NCI-H2029 (cell line): ENCODE results near the gene GPAM.

Experiments
- DNase-seq: peaks from one replicate; lab custom pipeline; 2025; lab: John Stamatoyannopoulos, UW

GPAM gene

GRCh38 chr10:112182784-112183328 is 709 bp downstream of the GPAM start:
- DNase-seq = no peak

DNA sequence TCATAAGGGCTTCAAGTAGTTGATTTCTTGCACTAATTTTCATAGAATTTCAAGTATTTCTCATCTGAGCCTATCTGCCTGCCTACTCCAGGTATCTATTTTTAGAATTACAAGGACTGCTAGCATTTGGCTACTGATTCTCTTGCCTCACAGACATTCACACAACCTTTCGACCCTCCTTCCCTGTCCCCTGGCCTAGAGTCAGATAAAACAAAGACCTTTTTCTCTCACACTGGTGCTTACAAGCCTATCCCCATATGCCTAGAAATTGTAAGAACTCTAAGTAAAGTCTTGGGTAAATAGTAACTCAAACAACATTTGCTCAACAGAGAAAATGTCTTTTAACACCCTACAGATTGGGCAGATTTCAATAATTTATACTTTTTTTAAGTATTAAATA is 6.3 kb downstream of the GPAM start:
- DNase-seq = no peak

GRCh38 chr10:112176543-112176942 is 7.0 kb downstream of the GPAM start:
- no peak for DNase-seq

- no peak for DNase-seq
Observed at GRCh38 chr10:112175409-112175808, 8.2 kb downstream of the GPAM start.

GRCh38 chr10:112173206-112173605 is 10.4 kb downstream of the GPAM start:
- DNase-seq = no peak

DNA sequence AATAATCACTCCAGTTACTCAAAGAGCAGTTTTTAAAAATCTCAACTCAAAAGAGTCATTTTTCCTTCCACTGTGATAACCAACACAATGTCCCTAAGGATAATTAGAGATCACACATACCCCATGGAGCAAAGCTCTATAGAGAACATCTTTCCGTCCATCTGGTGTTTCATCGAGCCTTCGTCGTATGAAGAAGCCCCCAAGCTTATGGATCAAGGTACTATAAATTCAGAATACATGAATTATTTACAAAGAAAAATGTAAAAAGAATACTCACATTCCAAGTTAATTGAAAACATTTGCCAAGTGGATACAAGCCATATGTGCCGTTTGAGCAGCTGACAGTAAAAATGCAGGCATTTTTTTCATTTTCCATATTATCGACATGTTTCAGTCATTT is 14.8 kb downstream of the GPAM start:
- no peak for DNase-seq

- no peak for DNase-seq
Observed at GRCh38 chr10:112166800-112167199, 16.8 kb downstream of the GPAM start.

DNA sequence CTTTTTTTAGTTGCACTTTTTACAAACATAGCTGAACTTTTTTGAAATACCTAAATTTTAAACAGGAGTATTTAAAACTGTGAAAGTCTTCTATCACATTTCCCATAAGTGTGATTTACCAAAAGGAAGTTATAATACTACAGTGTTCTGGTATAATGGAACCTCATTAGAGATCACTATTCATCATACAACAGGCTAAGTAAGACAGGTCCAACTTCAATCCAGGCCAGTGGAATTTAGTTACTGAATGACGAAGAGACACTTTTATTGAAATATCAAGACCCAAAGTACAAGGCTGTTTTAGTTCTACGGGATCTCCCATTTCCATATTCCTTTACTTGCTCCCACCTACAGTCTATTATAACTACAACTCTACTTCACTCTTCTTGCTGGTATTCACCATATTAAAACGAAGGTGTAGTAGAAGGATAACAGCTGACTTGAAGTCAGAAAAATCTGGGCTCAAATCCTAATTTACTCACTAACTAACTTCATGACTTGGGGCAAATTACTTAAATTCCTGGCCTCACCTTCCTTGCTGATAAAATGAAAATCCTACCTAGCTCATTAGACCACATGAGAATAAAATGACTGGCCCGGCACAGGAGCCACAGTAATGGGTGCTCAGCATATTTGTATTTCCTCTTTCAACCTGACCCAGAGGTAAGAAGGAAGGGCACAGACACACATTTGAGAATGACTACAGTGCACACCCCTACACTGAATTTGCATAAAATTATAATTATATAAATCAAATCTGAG is 21.6 kb downstream of the GPAM start:
- DNase-seq = no peak

DNA sequence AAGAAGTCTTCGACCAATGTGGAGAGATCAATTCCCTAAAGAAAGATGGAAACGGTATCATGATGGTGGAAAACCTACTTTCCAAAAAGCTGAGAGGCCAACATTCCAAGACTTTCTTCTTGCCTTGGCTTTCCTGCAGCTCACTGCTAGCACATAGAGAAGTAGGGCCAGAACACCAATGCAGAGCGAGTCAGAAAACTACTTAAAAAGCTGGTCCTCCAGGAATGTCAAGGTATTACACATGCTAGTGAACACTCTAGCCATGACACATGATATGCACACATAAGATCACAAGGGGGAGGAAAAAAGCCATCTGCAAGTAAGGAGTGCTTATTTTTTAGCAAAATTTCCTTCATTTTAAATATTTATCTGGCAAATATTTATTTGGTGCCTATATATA is 22.7 kb downstream of the GPAM start:
- no peak for DNase-seq

GRCh38 chr10:112159469-112159868 is 24.1 kb downstream of the GPAM start:
- DNase-seq = no peak

- no peak for DNase-seq
Observed at GRCh38 chr10:112151524-112152039, 32.0 kb downstream of the GPAM start.

GRCh38 chr10:112148331-112148730 is 35.2 kb downstream of the GPAM start:
- no peak for DNase-seq

- DNase-seq = no peak
Observed at GRCh38 chr10:112146799-112147198, 36.8 kb downstream of the GPAM start.

DNA sequence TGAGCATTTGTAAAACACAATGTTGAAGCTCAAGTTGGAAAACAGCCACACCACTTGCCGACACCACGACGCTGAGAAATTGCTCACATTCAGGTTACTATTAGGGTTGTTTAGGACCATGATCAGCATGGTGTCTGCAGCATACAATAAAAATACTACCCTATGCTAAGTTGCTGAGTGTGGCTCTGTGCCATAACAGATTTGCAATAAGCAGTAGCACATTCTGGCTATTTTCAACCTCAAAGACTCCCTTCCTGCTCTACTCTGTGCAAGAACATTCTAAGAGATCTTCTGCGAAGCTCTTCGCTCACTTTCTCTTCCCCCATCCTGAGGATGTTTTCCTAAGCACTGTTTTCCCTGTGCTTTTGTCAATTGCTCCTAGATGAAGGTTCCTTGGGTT is 38.3 kb downstream of the GPAM start:
- DNase-seq = no peak

DNA sequence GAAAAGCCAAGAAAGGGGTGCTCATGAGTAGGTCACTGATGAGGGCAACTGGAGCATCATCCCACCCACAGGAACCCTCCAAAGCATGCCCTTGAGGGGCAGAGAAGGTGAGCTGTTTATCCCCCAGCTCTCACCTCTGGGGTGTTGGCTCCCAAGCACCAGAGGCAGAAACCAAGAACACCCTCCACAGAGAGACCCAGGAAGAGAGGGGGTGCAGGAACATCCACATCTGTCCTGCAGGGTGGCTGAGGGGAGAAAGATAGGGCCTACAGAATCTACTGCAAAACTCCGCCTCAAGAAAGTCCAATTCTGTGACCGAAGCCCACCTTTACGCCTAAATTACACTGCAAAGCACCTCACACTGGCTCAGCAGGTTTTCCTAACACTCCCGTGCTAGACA is 40.1 kb downstream of the GPAM start:
- no peak for DNase-seq

DNA sequence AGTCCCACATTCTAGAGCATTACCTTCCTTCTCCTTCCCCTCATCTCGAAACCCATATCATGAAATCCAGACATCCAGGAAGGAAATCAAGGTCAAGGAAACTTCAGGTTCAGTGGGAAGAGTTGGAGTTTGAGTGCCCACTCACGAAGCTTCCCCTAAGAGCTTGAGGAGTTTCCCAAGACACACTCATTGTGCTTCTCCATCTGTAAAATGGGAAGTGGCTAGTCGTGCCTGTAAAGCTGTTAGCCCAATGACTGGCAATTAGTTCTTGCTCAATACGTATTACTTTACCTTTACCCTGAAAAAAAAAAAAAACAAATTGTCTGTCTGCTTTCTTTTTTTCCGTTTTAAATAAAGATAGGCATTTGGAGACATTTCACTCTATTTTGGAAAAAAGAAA is 42.3 kb downstream of the GPAM start:
- DNase-seq = no peak

DNA sequence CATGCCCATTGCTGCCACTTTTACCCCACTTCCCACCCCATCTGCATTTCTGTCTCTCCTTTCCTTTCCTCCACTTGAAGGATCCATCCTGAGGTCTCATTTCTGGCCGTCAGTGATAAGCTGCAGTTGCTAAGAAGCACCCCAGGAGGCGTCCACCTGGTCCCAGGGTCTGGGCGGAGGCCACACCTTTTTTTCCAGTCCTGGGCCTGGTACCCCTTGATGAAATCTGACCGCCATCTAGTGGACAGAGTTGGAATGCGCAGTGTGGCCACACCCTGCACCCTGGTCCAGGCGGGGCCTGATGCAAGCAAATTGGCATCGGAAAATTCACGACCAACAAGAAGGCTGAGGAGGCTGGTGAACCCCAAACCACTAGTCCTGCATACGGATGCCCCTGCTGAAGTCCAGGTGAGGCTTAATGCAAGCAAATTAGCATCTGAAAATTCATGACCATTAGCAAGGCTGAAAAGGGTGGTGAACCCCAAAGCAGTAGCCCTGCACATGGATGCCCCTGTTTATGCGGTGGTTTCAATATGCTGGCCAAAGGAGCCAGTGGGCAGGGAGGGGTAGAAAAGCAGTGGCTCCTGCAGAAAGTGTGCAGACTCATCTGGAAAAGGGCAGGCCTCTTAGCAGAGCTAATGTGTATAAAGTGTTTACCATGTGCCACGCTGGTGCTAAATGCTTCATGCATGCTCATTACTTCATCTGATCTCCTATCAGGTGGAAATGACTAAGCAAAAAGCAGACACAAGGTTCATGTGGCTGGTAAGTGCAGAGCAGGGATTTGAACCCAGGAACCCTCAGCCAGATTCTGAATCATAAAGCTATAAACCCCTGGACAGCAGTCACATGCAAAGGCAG is 43.2 kb downstream of the GPAM start:
- peak; percentile 11 for DNase-seq

DNA sequence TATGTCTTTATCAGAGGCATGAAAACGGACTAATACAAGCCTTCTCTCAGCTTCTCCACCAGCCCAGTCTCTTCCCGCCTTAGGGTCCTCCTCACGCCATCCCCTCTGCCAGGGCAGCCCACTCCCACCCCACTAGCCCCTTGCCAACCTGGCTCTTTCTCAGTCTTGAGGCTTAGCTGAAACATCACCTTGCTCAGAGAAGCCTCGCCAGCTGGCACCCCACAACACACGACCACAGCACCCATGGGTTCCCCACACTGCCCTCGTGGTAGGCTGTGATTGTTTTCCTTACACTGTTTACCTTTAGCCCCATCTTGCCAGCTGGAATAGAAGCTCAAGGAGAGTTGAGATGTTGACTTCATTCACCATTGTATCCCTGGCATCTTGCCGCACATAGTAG is 44.4 kb downstream of the GPAM start:
- DNase-seq = no peak

GRCh38 chr10:112137154-112137987 is 46.2 kb downstream of the GPAM start:
- DNase-seq = no peak

DNA sequence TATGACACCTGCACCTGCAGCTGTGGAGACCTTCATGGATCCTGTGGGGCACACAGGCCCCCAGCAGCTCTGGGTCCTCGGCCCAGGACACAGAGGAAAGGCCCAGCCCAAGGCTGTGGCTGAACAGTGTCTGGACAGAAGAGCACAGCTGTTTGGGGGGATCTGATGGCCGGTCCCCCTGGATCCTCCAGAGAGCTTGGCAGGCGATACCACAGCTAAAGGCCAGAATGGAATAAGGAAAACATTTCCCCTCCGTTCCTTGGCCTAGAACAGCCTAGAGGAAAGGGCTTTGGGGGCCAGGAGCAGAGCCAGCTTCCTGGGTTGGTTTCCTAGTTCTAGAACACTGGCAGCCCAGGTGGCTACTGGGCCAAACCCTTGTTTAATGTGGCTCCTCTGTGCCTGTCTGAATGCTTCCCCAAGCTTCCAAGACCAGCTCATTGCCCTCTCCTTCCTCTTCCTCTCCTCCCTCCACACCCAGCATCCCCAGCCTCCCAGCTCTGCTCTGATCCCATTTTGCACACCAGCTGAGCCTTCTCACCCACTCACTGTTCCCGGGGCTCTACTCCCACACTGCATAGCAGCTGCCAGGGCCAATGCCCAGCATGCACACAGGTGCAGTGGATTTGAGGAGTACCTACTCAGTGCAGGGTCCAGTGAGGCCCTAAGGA is 46.9 kb downstream of the GPAM start:
- no peak for DNase-seq

GRCh38 chr10:112135604-112136003 is 48.0 kb downstream of the GPAM start:
- DNase-seq = no peak
